ENCODE results near the gene ZNF30.
"Not testable (repeated sequence)": the region's sequence is repeated elsewhere in the genome, so short reads cannot be mapped to it uniquely, and the experiment has no call there.

Gene ZNF30

DNA sequence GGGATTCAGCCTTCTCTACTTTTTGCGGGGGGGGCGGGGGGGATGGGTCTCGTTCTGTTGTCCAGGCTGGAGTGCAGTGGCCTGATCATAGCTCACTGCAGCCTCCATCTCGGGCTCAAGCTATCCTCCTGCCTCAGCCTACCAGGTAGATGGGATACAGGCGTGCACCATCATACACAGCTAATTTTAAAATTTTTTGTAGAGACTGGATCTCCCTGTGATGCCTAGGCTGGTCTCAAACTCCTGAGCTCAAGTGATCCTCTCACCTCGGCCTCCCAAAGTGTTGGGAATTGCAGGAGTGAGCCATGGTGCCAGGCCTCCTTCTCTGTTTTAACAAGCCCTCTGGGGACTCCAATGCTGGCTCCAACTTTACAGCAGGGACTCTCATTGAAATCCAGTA, 37.9 kb downstream of the ZNF30 start:
- TF ChIP-seq, protein P1, sequence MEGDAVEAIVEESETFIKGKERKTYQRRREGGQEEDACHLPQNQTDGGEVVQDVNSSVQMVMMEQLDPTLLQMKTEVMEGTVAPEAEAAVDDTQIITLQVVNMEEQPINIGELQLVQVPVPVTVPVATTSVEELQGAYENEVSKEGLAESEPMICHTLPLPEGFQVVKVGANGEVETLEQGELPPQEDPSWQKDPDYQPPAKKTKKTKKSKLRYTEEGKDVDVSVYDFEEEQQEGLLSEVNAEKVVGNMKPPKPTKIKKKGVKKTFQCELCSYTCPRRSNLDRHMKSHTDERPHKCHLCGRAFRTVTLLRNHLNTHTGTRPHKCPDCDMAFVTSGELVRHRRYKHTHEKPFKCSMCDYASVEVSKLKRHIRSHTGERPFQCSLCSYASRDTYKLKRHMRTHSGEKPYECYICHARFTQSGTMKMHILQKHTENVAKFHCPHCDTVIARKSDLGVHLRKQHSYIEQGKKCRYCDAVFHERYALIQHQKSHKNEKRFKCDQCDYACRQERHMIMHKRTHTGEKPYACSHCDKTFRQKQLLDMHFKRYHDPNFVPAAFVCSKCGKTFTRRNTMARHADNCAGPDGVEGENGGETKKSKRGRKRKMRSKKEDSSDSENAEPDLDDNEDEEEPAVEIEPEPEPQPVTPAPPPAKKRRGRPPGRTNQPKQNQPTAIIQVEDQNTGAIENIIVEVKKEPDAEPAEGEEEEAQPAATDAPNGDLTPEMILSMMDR (conservative IDR thresholded peaks at IDR 0.05; ENCODE audit: low read depth, low read length) = no peak
- no peak overlapping the region for H3K4me3 ChIP-seq (ENCODE audit: low read depth, low read length)
- DNase-seq (ENCODE audit: low read depth) = no peak

DNA sequence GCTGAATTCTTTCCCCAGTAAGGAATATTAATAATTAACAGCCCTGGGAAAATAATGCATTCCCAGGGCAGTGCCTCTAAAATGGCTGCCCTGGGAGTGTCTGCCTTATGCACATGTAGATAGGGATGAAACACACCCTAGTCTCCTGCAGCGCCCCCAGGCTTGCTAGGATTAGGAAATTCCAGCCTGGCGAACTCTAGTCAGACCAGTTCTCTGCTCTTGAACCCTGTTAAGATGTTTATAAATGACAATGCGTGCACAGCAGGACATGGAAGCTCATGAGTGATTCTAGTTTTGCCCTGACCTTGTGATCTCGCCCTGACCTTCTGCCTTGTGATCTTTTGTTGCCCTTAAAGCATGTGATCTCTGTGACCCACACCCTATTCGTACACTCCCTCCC, 38.8 kb downstream of the ZNF30 start:
- H3K4me3 ChIP-seq (ENCODE audit: low read depth, low read length); DNase-seq (ENCODE audit: low read depth): not testable (repeated sequence)

DNA sequence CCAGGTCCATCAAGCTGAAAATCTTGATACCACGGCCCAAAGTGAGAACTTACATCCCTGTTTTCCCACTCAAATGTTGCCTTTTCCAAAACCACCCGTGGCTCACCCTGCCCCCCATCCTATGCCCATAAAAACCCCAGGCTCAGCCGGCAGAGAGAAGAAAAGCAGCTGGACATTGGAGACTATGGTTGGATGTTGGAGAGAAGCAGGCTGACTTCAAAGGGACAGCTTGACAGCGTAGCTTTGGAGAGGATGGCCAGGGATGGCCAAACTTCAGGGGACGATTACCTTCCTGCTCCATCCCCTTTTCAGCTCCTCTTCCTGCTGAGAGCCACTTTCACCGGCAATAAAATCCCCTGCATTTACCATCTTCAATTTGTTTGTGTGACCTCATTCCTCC, 40.8 kb downstream of the ZNF30 start:
- H3K4me3 ChIP-seq (ENCODE audit: low read depth, low read length) = no peak overlapping the region
- TF ChIP-seq, protein P1 (conservative IDR thresholded peaks at IDR 0.05; ENCODE audit: low read depth, low read length) = no peak
- no peak for DNase-seq (ENCODE audit: low read depth)

DNA sequence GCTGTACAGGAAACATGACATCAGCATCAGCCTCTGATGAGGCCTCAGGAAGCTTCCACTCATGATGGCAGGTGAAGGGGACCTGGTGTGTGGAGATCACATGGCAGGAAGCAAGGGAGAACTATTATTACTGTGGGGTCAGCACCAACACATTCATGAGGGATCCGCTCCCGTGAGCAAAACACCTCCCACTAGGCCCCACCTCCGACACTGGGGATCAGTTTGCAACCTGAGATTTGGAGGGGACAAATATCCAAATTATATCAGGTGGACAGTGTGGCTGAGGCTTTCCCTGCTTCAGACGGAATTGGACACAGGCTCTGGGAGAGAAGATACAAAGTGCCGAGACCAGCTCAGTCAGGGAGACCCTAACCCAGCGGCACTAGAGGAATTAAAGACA, 43.0 kb downstream of the ZNF30 start:
- TF ChIP-seq, protein P1 (conservative IDR thresholded peaks at IDR 0.05; ENCODE audit: low read depth, low read length) = no peak
- H3K4me3 ChIP-seq (ENCODE audit: low read depth, low read length) = no peak overlapping the region
- no peak for DNase-seq (ENCODE audit: low read depth)

DNA sequence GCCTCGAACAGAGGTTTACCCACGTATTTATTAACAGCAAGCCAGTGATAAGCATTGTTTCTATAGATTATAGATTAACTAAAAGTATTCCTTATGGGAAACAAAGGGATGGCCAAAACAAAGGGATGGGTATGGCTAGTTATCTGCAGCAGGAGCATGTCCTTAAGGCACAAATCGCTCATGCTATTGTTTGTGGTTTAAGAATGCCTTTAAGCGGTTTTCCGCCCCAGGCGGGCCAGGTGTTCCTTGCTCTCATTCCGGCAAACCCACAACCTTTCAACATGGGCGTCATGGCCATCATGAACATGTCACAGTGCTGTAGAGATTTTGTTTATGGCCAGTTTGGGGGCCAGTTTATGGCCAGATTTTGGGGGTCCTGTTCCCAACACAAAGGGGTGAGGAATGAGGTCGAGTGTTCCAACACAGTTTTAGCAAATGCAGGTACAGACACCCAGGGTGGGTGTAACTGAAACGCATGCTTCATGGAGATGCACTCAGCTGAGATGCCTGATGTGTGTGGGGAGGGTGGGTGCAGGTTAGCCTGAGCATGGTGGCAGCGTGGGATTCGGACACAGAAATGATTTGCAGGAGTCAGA, 43.6 kb downstream of the ZNF30 start:
- DNase-seq (ENCODE audit: low read depth); H3K4me3 ChIP-seq (ENCODE audit: low read depth, low read length): not testable (repeated sequence)

DNA sequence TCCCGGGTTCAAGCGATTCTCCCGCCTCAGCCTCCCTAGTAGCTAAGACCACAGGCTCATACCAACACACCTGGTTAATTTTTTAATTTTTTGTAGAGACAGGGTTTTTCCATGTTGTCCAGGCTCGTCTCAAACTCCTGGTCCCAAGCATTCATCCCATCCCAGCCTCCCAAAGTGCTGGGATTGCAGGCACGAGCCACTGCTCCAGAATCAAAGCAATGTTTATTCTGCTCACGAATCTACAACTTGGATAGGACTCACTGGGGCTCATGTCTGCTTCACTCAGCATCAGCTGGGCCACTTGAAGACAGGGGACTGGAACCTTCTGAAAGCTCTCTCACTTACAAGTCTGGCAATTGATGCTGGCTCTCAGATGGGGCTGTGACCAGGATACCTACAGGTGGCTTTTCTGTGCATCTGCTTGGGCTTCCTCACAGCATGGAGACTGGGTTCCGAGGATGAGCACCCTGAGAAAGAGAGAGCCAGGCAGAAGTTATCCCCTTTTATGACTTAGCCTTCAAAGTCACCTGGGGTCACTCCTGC, 45.5 kb downstream of the ZNF30 start:
- no peak for DNase-seq (ENCODE audit: low read depth)
- TF ChIP-seq, protein P1 (conservative IDR thresholded peaks at IDR 0.05; ENCODE audit: low read depth, low read length) = no peak
- H3K4me3 ChIP-seq (ENCODE audit: low read depth, low read length) = no peak overlapping the region

DNA sequence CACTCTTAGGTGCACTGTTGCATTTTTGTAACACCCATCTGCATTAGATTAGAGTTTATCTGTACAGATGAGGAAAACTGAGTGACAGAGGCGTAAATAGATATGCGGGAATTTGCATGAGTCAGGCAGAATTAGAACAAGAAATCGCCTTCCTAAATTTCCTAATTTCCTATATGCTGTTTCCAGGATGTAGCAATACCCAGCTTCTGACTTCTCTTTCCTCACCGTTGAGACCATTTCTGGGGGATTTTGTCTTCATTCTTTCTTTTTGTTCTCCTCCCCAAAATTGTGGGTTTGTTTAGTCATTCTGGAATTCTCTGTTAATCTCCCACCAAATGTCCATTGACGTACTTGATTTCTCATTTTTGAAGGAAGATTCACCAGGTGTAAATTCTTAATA, 47.9 kb downstream of the ZNF30 start:
- peak; percentile 40 for DNase-seq (ENCODE audit: low read depth)
- no peak overlapping the region for H3K4me3 ChIP-seq (ENCODE audit: low read depth, low read length)
- TF ChIP-seq, protein P1 (conservative IDR thresholded peaks at IDR 0.05; ENCODE audit: low read depth, low read length) = no peak

DNA sequence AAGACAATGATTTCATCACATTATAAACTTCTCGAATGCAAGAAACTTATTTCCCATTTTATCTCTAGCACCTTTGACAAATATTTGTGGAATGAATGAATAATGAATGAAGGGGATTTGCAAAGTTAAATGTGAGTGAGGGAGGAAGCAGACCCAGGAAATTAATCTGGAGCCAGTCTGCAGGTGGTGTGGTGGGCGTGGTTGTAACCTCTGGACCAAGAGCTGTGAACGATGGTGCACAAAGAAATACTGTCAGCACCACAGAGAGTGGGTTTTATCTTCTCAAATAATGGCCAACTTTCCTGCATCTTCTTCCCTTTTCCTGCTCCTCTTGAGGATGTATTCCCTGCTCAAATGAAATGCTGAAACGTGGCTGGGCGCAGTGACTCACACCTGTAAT, 48.4 kb downstream of the ZNF30 start:
- TF ChIP-seq, protein P1 (conservative IDR thresholded peaks at IDR 0.05; ENCODE audit: low read depth, low read length) = no peak
- H3K4me3 ChIP-seq (ENCODE audit: low read depth, low read length) = no peak overlapping the region
- DNase-seq (ENCODE audit: low read depth) = no peak

All from choroid plexus epithelial cell (primary cell).